Heart left ventricle (tissue), 16 donors: ENCODE measurements around the gene AGBL3. TPM values are rescaled to one million over a fixed set of nuclear protein-coding genes. Genes with fewer than 3 reads are reported as not detected.
A peak's percentile ranks its signal among the peaks of the same experiment; 100 is the strongest.

Source experiments
- ATAC-seq, 4 donors: fragments of 200-7000 bp; cut with Tn5 transposase; one replicate each; pipeline ENCODE4 v1.9.1; 2020 to 2022; ENCODE audit warnings: moderate library complexity in 4 of 4, mild to moderate bottlenecking in 3 of 4, moderate number of reproducible peaks in 1 of 4
- DNase-seq, 5 donors: peaks; one replicate each; pipeline ENCODE4 v3.0.0-alpha.2; 2020
- H3K27ac ChIP-seq, 12 donors: fragments of 200-600 bp; sonication (generic) in 4 of 12; one replicate each; pipeline versions ENCODE4 v1.5.0 to v1.8.0; 2016 to 2022; ENCODE audit warnings: mild to moderate bottlenecking in 2 of 12
- H3K27me3 ChIP-seq, 9 donors: fragments of 200-600 bp; sonication (generic) in 2 of 9; one replicate each; pipeline versions ENCODE4 v1.5.1 to v1.8.0; 2016 to 2022; ENCODE audit warnings: mild to moderate bottlenecking in 3 of 9
- H3K36me3 ChIP-seq, 9 donors: fragments of 200-600 bp; sonication (generic) in 2 of 9; one replicate each; pipeline versions ENCODE4 v1.5.0 to v1.8.0; 2018 to 2022; ENCODE audit warnings: mild to moderate bottlenecking in 2 of 9
- H3K4me1 ChIP-seq, 12 donors: fragments of 200-600 bp; sonication (generic) in 4 of 12; one replicate each; pipeline versions ENCODE4 v1.5.0 to v1.8.0; 2016 to 2022; ENCODE audit warnings: mild to moderate bottlenecking in 3 of 12
- H3K4me3 ChIP-seq, 12 donors: fragments of 200-600 bp; sonication (generic) in 4 of 12; one replicate each; pipeline versions ENCODE4 v1.5.0 to v1.8.0; 2017 to 2022; ENCODE audit warnings: mild to moderate bottlenecking in 9 of 12, moderate library complexity in 4 of 12
- H3K9me3 ChIP-seq, 12 donors: fragments of 200-600 bp; sonication (generic) in 4 of 12; one replicate each; pipeline versions ENCODE4 v1.5.0 to v1.8.0; 2016 to 2022; ENCODE audit warnings: mild to moderate bottlenecking in 1 of 12
- CTCF ChIP-seq, 12 donors: fragments of 200-600 bp; sonication (generic) in 4 of 12; IDR thresholded peaks; one replicate each; pipeline versions ENCODE4 v1.5.0 to v1.8.0; 2018 to 2022; ENCODE audit warnings: antibody characterized with exemption in 12 of 12, mild to moderate bottlenecking in 5 of 12
- POLR2A ChIP-seq, 2 donors: fragments of 450-650 bp; IDR thresholded peaks; one replicate each; pipeline ENCODE4 v1.6.1; 2017; ENCODE audit warnings: antibody characterized with exemption in 2 of 2, mild to moderate bottlenecking in 2 of 2, moderate library complexity in 2 of 2
- WGBS, 4 donors: extraction: QIAGEN DNeasy Blood & Tissue Kit in 2 of 4; methylation state at CpG; one replicate each; pipeline versions ENCODE4 v1.1.5 to v1.1.7; 2013 to 2018; 5-methylcytosine and 5-hydroxymethylcytosine counted together
- intact Hi-C, 10 donors: fragments of 100-400 bp; cut with DNase I; formaldehyde crosslinking; loops; one replicate each; pipeline versions ENCODE4 v1.11.1 to v1.14.2; 2022
- polyA plus RNA-seq, 2 donors: library from polyadenylated mRNA; stranded (reverse); fragments of 200-250 nt; gene quantifications; one replicate each; pipeline ENCODE4 v1.2.3, GENCODE V29; 2013
- total RNA-seq, 9 donors: library from RNA; depleted of rRNA in 2 of 9; stranded (reverse); fragments of >200 nt in 2 of 9; fragmentation: NEBNext Ultra II Directional in 3 of 9; extraction: Animal tissue kit (Norgen Biotek cat#: 25700) in 3 of 9; gene quantifications; one replicate each; pipeline versions ENCODE4 v1.1.0 to v1.2.4, GENCODE V29; 2016 to 2023
- donor health status: ischemic (EF 13 %, LVEDD 7.1; RV severe dilation, severe dysfunction).
- donor health status: healthy with polysubstance abuse.
- donor health status: DM: no; HTN: yes; CAD: no.
- donor health status: DM: no; HTN: no; CAD: no.
- donor health status: ischemic (EF 25% LVEDD 6.9; RV normal size, moderate dysfunction).
- donor health status: ischemic (EF 25% LVEDD 5.7; RV mildly dilated, moderate dysfunction).
- donor health status: healthy.
- donor health status: DM: yes; HTN: yes; CAD: no.
- donor health status: ischemic (EF 35%, LVEDD 5.7; RV mildly dilated, moderate dysfunction).
- donor health status: nonischemic (EF 11% LVEDD 7.7; RV severe dilation, severe dysfunction).
- donor health status: DM: yes; HTN: yes; CAD: no.
- donor health status: PGD.
- donor health status: ischemic (EF 29% LVEDD 5.4; RV normal size, mild dysfunction).
- donor health status: nonischemic (EF 23%, LVEDD 6.1; RV moderate dilation, normal function).

AGBL3 gene
- total and polyA plus RNA-seq, 11 donors = 0.40 to 1.5 (median 0.93) TPM

DNA sequence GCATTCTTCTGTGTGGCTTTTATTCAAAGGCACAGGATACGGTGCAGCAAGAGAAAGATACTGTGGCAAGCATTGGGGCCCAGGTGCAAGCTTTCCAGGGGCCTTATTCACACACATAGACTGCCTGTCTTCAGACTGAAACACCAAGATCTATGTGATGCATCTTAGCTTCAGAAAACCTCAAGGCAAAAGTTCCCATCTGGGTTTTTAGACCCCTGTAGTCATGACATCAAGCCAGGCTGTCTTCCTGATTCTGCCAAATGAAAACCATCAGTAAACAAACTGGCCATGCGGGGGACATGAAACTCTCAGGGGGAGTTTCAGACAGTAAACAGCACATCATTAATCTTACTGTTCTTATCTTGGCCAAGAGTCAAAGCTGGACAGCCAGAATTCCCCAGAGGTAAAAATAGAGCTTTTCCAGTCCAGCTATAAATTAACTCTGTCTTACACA lies 9.8 kb downstream of the AGBL3 start:
- intact Hi-C loops = no loop called here
- Histone ChIP-seq H3K36me3 (peaks cover 0 to 52% (median 31%) of the 10 kb centered on the region in 9 donors), H3K4me3 (no peak overlapping the region), H3K27ac (peak overlapping the region in 4 of 12 donors; percentile 3 to 40 (median 16)), H3K4me1 (peaks cover 0 to 32% (median 10%) of the 10 kb centered on the region in 12 donors), H3K27me3 (no peaks in the 10 kb centered on the region), H3K9me3 (no peaks in the 10 kb centered on the region)
- peak in 1 of 4 donors; percentile 17 for ATAC-seq
- peak in 1 of 5 donors; percentile 21 for DNase-seq
- no peak for TF ChIP-seq CTCF (IDR thresholded peaks at IDR 0.05)
- TF ChIP-seq POLR2A (IDR thresholded peaks at IDR 0.05) = no peak
- WGBS, 4 donors = 57 to 65% (median 62%) methylated on average over 2 of the region's 2 CpGs

DNA sequence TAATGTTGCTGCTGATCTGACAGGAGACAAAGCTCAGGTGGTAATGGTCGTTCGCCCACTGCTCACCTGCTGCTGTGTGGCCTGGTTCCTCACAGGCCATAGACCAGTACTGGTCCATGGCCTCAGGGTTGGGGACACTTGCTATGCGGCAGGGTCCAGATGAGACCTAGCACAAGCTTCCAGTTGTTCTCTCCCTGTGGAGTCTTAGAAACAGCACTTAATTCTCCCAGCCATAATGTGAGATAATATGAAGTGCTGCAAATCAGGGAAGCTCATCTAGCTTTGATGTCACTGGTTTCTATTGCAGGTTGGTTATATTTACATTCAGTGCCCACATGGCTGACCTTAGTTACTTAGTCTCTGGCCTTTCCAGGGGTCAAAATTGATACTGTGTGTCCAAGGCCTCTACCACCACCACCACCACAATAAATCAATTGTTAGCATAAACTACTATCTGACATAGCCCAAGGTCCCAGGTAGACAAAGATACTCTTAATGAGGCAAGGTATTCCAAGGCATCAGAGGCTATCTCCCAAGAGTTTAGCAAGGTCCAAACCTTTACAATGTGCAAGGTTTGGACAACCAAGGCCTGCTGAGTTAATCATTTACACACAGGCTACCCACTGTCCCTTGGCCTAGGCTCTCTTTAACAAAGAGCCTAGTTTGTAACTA lies 11.0 kb downstream of the AGBL3 start:
- Histone ChIP-seq H3K4me1 (peaks cover 0 to 20% (median 0%) of the 10 kb centered on the region in 12 donors), H3K4me3 (no peak overlapping the region), H3K27ac (peak overlapping the region in 1 of 12 donors; percentile 40), H3K27me3 (no peaks in the 10 kb centered on the region), H3K9me3 (no peaks in the 10 kb centered on the region), H3K36me3 (peaks cover 0 to 52% (median 30%) of the 10 kb centered on the region in 9 donors)
- intact Hi-C loops = no loop called here
- TF ChIP-seq CTCF (IDR thresholded peaks at IDR 0.05) (no peak), POLR2A (IDR thresholded peaks at IDR 0.05) (no peak)
- DNase-seq (no peak), ATAC-seq (no peak)
- 86 to 100% (median 95%) methylated on average over 2 to 3 of the region's 3 CpGs for WGBS, 4 donors

DNA sequence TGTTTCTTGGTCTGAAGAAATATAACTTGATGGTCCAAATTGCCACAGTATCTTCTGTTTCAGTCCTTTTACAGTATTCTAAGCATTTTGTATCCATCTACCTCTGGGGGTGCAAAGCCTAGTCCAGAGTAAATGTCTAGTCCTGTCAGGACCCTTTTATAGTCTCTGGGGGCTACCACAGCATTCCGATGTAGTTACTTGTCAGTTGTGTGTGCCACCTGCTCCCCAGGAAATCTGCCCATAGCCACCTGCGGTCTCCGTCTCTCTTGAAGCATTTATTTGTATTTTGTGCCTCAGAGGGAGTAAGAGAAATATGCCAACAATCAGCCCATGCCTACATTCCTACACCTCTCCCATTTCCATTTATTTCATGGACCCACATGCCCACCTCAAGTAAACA lies 12.8 kb downstream of the AGBL3 start:
- Histone ChIP-seq H3K27ac (no peak overlapping the region), H3K27me3 (no peaks in the 10 kb centered on the region), H3K9me3 (no peaks in the 10 kb centered on the region), H3K4me3 (no peak overlapping the region), H3K4me1 (peaks cover 0 to 17% (median 0%) of the 10 kb centered on the region in 12 donors), H3K36me3 (peaks cover 0 to 44% (median 12%) of the 10 kb centered on the region in 9 donors)
- TF ChIP-seq CTCF (IDR thresholded peaks at IDR 0.05) (no peak), POLR2A (IDR thresholded peaks at IDR 0.05) (no peak)
- intact Hi-C loops = no loop called here
- WGBS, 4 donors = 95 to 98% (median 95%) methylated on average over 3 of the region's 3 CpGs
- ATAC-seq = no peak
- no peak for DNase-seq

DNA sequence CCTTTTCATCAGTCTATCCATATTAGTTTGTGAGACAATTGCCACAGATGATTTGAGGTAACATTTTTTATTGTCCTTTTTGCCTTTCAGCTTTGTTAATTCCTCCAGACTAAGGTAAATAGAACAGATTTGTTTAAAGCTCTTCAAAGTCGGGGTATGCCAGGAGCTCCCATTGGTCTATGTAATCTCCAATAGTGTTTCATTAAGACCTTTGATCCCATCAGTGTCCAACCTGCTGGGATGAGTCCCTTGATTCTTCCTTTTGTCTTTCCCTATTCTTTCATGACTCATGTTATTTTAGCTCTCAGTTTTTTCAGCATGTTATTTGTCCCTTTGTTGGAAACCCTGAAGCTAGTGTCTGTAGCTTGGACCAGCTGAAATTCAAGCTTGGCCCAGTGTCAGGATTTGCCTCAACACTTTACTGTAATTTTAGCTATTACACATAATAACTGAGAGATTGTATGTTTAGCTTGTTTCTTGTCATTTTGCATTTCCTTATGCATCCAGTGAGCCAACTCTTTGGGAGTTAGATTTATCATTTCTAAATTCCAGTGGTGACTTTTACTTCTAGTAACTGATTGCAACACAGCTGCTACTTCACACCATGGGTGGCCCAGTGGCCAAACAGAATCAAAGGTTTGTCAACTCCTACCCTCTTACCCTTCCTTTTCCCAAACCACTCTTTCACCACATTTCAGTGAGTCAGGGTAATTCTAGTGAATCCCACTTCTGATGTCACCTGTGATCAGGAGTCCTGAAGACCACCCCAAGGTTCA lies 15.3 kb downstream of the AGBL3 start:
- H3K9me3 ChIP-seq = peaks cover 0 to 2% (median 0%) of the 10 kb centered on the region in 12 donors

More for the DNA sequence above, 15.3 kb downstream of the AGBL3 start:
- DNase-seq = no peak
- TF ChIP-seq CTCF (IDR thresholded peaks at IDR 0.05) = no peak
- TF ChIP-seq POLR2A (IDR thresholded peaks at IDR 0.05) = no peak
- Histone ChIP-seq H3K4me3 (no peak overlapping the region), H3K27me3 (no peaks in the 10 kb centered on the region), H3K36me3 (peaks cover 0 to 19% (median 0%) of the 10 kb centered on the region in 9 donors), H3K27ac (no peak overlapping the region), H3K4me1 (peaks cover 0 to 3% (median 0%) of the 10 kb centered on the region in 12 donors)
- intact Hi-C loops = no loop called here
- WGBS, 4 donors = 92 to 100% (median 98%) methylated on average over 1 of the region's 1 CpG
- ATAC-seq = no peak
